ENCODE data around the gene PRIMA1. TPM values are rescaled to one million over a fixed set of nuclear protein-coding genes. Genes with fewer than 3 reads are reported as not detected.

PRIMA1 gene
- total RNA-seq, 4 donors from 2014 or later: 21.1 to 46.8 (median 35.3) TPM

DNA sequence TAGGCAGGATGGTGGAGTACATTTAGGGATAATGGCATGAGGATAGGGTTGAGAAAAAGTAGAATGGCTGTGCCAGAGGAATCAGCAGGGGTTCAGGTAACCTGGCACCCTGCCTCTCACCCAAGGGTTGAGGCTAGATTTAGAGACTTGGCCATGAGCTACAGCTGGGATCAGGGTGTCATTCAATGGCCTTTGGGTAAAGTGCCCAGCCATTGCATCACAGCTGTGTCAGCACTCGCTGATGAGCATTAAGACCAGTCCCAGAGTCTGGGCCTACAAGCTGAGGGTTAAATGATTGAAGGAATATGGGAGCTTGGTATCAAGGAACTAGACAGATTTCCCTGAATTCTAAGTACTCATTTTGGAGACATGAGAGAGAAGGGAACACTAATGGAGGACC, 113.9 kb downstream of the PRIMA1 start:
- Histone ChIP-seq H3K4me1 (no peaks in the 10 kb centered on the region), H3K9me3 (no peaks in the 10 kb centered on the region), H3K36me3 (no peaks in the 10 kb centered on the region), H3K27me3 (no peaks in the 10 kb centered on the region), H3K27ac (no peak overlapping the region), H3K4me3 (no peak overlapping the region)
- no peak for TF ChIP-seq POLR2A (IDR thresholded peaks at IDR 0.05)
- no peak for TF ChIP-seq CTCF (IDR thresholded peaks at IDR 0.05)
- 100% methylated on average over 1 of the region's 1 CpG for WGBS, 2 donors
- DNase-seq (ENCODE audit: low spot score in 2 of 2): no peak

DNA sequence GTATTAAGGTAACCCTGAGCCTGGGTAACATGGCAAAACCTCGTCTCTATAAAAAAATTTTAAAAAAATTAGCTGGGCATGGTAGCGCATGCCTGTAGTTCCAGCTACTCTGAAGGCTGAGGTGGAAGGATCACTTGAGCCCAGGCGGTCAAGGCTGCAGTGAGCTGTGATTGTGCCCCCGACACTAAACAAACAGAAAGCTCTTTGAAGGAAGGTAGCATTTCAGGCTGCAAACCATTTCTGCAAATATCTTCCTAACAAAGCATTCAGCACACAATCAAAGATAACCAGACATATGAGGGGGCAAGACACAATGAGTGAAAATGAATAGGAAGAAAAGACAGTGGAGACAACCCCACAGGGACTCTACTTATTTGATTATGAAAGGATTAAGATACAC, 118.7 kb downstream of the PRIMA1 start:
- Histone ChIP-seq H3K4me3 (no peak overlapping the region), H3K36me3 (no peaks in the 10 kb centered on the region), H3K4me1 (no peaks in the 10 kb centered on the region), H3K27ac (no peak overlapping the region), H3K9me3 (peaks cover 0 to 23% (median 6%) of the 10 kb centered on the region in 4 donors), H3K27me3 (no peaks in the 10 kb centered on the region)
- 86 to 88% methylated on average over 4 of the region's 4 CpGs for WGBS, 2 donors
- DNase-seq (ENCODE audit: low spot score in 2 of 2): no peak
- TF ChIP-seq POLR2A (IDR thresholded peaks at IDR 0.05): no peak
- TF ChIP-seq CTCF (IDR thresholded peaks at IDR 0.05): no peak
- no peak for TF ChIP-seq EP300 (IDR thresholded peaks at IDR 0.05)

Other genes with a start within 250 kb of the PRIMA1 start
- not detected for gene FAM181A, start 138.9 kb upstream of the PRIMA1 start, total RNA-seq
- gene ASB2, start 188.1 kb upstream of the PRIMA1 start, total RNA-seq: 1 to 10 TPM in 2 of 4 donors, under 1 TPM in 1, not detected in 1; 0.60 to 2.1 (median 1.8) TPM
- not detected for gene CCDC197, start 208.8 kb upstream of the PRIMA1 start, total RNA-seq
- under 1 TPM in 3 of 4 donors, not detected in 1; 0.21 to 0.66 (median 0.60) TPM for gene OTUB2, start 237.9 kb upstream of the PRIMA1 start, total RNA-seq

Measured in tibial nerve (tissue), 4 donors.